ENCODE data around the gene LRRK2. TPM values are rescaled to one million over a fixed set of nuclear protein-coding genes. Genes with fewer than 3 reads are reported as not detected.
A peak's percentile ranks its signal among the peaks of the same experiment; 100 is the strongest.

LRRK2 gene
- total and polyA plus RNA-seq, 2 of the 8 experiments (the other 6 are each of a cell fraction or from before 2014, with no cell fraction given): 0.06 to 0.13 TPM

GRCh38 chr12:40309001-40309400, 84.2 kb downstream of the LRRK2 start:
- H2BK15ac ChIP-seq (ENCODE audit: low read length): no peak overlapping the region
- TF ChIP-seq CHD1 (IDR thresholded peaks at IDR 0.05; ENCODE audit: low read depth, low read length): no peak
- no peak for TF ChIP-seq USF2 (IDR thresholded peaks at IDR 0.05; ENCODE audit: low read length)
- TF ChIP-seq GABPA (IDR thresholded peaks at IDR 0.05; ENCODE audit: borderline replicate concordance, insufficient read depth, low read length): no peak
- TF ChIP-seq POLR2A (IDR thresholded peaks at IDR 0.05; ENCODE audit: control extremely low read depth in 1 of 2, low read depth in 2 of 2, low read length in 2 of 2): no peak
- TF ChIP-seq KDM4A (IDR thresholded peaks at IDR 0.05; ENCODE audit: low read depth, low read length, severe bottlenecking): no peak
- no peak for TF ChIP-seq TCF12 (IDR thresholded peaks at IDR 0.05; ENCODE audit: low read depth, low read length)
- TF ChIP-seq NRF1 (IDR thresholded peaks at IDR 0.05; ENCODE audit: low read depth, low read length): no peak
- TF ChIP-seq RFX5 (IDR thresholded peaks at IDR 0.05; ENCODE audit: borderline replicate concordance, low read depth, low read length): no peak
- no peak for TF ChIP-seq BACH1 (IDR thresholded peaks at IDR 0.05; ENCODE audit: low read length)
- TF ChIP-seq MAX (IDR thresholded peaks at IDR 0.05): no peak
- TF ChIP-seq KDM5A (IDR thresholded peaks at IDR 0.05; ENCODE audit: low read length): no peak
- no peaks in the 10 kb centered on the region for H3K9me3 ChIP-seq (ENCODE audit: insufficient read depth in 2 of 2, low read depth in 1 of 2, low read length in 1 of 2)
- CTCF ChIA-PET (ENCODE audit: partially characterized antibody): interaction anchor here (0.5 to 1.0 kb wide), 2 partner anchors 20 to 153 kb away, joined by 3 read pairs; no protein-coding TSS in a partner anchor
- no peaks in the 10 kb centered on the region for H4K20me1 ChIP-seq (replicated peaks in 1 of 2; ENCODE audit: control insufficient read depth in 1 of 2, insufficient read depth in 2 of 2, low read length in 2 of 2)
- H2AFZ ChIP-seq (ENCODE audit: low read length): no peak overlapping the region
- no peak overlapping the region for H3K23ac ChIP-seq (ENCODE audit: insufficient read length)
- no peak overlapping the region for H2BK120ac ChIP-seq (replicated peaks; ENCODE audit: low read depth, low read length)
- POLR2A ChIA-PET (ENCODE audit: partially characterized antibody): no interaction called here
- H3K79me2 ChIP-seq (ENCODE audit: control insufficient read depth in 1 of 2, insufficient read depth in 2 of 2, low read length in 2 of 2): no peaks in the 10 kb centered on the region
- no peak overlapping the region for H4K5ac ChIP-seq (ENCODE audit: insufficient read length, low read depth, low read length)
- no peak overlapping the region for H2BK5ac ChIP-seq (ENCODE audit: low read depth, low read length)
- H3K9ac ChIP-seq (replicated peaks in 1 of 4; ENCODE audit: extremely low read depth in 1 of 4, low read depth in 3 of 4, low read length in 3 of 4): no peak overlapping the region
- no peak overlapping the region for H3K14ac ChIP-seq (ENCODE audit: insufficient read length)
- 80% methylated on average over 6 of the region's 6 CpGs; no CpG with 5 or more reads in 1 of the 2 experiments for WGBS, 2 experiments (ENCODE audit: extremely low coverage in 1 of 2, insufficient coverage in 1 of 2, insufficient read length in 1 of 2, insufficient replicate concordance in 2 of 2, low coverage in 1 of 2, low lambda C conversion rate in 2 of 2, missing lambda C conversion rate in 1 of 2)
- H3K36me3 ChIP-seq (ENCODE audit: control insufficient read depth in 2 of 4, insufficient read depth in 4 of 4, low read length in 3 of 4): no peaks in the 10 kb centered on the region
- H3K4me1 ChIP-seq (replicated peaks in 1 of 4; ENCODE audit: control insufficient read depth in 3 of 4, insufficient read depth in 4 of 4, low read length in 3 of 4): no peaks in the 10 kb centered on the region
- H3K4ac ChIP-seq (replicated peaks; ENCODE audit: insufficient read length, low read depth, low read length): peak overlapping the region; percentile 59
- DNase-seq (ENCODE audit: low read depth in 1 of 2, low spot score in 2 of 2): no peak
- H3K4me2 ChIP-seq (ENCODE audit: insufficient read depth in 1 of 2, low read depth in 2 of 2, low read length in 2 of 2): no peak overlapping the region
- H3K23me2 ChIP-seq (ENCODE audit: low read depth, low read length): no peaks in the 10 kb centered on the region
- H2AK5ac ChIP-seq (ENCODE audit: low read depth, low read length): no peak overlapping the region
- no peak overlapping the region for H3K56ac ChIP-seq (replicated peaks; ENCODE audit: insufficient read length, low read depth, low read length)
- no peak overlapping the region for H3K27ac ChIP-seq (ENCODE audit: low read depth, low read length)
- no peak overlapping the region for H2BK12ac ChIP-seq (ENCODE audit: low read depth, low read length)
- H2BK20ac ChIP-seq (ENCODE audit: low read length): no peak overlapping the region
- H3K18ac ChIP-seq (ENCODE audit: extremely low read depth, low read length): no peak overlapping the region
- H4K8ac ChIP-seq (ENCODE audit: extremely low read depth, insufficient read depth, low read length): no peak overlapping the region
- H4K91ac ChIP-seq (replicated peaks; ENCODE audit: insufficient read length, low read length): no peak overlapping the region
- no peak for FAIRE-seq
- no peak overlapping the region for H3K4me3 ChIP-seq (ENCODE audit: extremely low read depth in 1 of 4, insufficient read depth in 2 of 4, low read depth in 3 of 4, low read length in 4 of 4)
- no peaks in the 10 kb centered on the region for H3K27me3 ChIP-seq (replicated peaks in 1 of 4; ENCODE audit: control insufficient read depth in 3 of 4, extremely low read depth in 1 of 4, insufficient read depth in 3 of 4, low read length in 3 of 4)
- no peaks in the 10 kb centered on the region for H3K79me1 ChIP-seq (ENCODE audit: low read depth, low read length)
